SW480 (cell line): ENCODE results near the gene FAM98C.

ENCODE experiments used
- DNase-seq: peaks from one replicate; pipeline ENCODE4 v3.0.0-alpha.2; 2016; ENCODE audit warnings: low spot score

FAM98C gene

GRCh38 chr19:38457202-38457601 lies 54.3 kb downstream of the FAM98C start:
- DNase-seq = no peak

DNA sequence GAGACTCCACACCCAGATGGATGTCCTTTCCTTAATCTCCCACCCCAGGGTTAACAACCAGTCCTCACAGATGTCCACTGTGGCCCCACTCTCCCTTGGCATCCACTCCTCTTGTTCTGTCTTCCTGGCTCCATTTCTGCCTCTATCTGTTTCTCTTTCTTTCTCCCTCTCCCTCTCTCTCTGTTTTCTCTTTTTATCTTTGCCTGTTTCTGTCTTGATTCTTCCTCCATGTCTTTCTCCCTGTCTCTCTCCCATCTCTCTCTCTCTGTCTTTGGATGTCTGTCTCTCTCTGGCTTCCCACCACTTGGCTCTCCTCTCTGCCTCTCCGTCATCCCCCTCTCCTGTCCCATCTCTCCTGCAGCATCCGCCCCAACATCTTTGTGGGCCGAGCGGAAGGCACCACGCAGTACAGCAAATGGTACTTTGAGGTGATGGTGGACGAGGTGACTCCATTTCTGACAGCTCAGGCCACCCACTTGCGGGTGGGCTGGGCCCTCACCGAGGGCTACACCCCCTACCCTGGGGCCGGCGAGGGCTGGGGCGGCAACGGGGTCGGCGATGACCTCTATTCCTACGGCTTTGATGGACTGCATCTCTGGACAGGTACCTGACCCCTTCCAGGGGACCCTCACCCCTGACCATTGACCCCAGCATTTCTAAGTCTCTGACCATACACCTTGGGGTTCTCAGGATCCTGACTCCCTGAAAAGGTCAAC lies 55.0 kb downstream of the FAM98C start:
- no peak for DNase-seq
